Pancreas (tissue), 10 donors: ENCODE results near the gene DRAM1. TPM values are rescaled to one million over a fixed set of nuclear protein-coding genes. Genes with fewer than 3 reads are reported as not detected.

Experiments used
- ATAC-seq, 4 donors: fragments of 200-7000 bp; cut with Tn5 transposase; one replicate each; pipeline versions ENCODE4 v1.8.0 to v1.9.1; 2020; ENCODE audit warnings: mild to moderate bottlenecking in 4 of 4, moderate library complexity in 4 of 4
- DNase-seq, 6 donors: peaks; one replicate each; pipeline ENCODE4 v3.0.0-alpha.2; 2020
- FAIRE-seq: peaks from 2 replicates; lab custom pipeline; 2012; peaks lifted over from hg19 to GRCh38; lab: Jason Lieb, UNC
- H3K27ac ChIP-seq, 4 donors: fragments of 200-600 bp; sonication (generic); 1 replicate in 3 of 4; 2 replicates in 1 of 4; pipeline versions ENCODE4 v1.5.0 to v1.8.0; 2020
- H3K27me3 ChIP-seq, 4 donors: fragments of 200-600 bp; one replicate each; pipeline ENCODE4 v1.8.0; 2021
- H3K36me3 ChIP-seq, 3 donors: fragments of 200-600 bp; sonication (generic) in 1 of 3; one replicate each; pipeline versions ENCODE4 v1.5.0 to v1.8.0; 2020 to 2021
- H3K4me1 ChIP-seq, 3 donors: fragments of 200-600 bp; one replicate each; pipeline ENCODE4 v1.8.0; 2021
- H3K4me3 ChIP-seq, 4 donors: fragments of 200-600 bp; sonication (generic) in 2 of 4; one replicate each; pipeline versions ENCODE4 v1.5.0 to v1.8.0; 2020 to 2021
- H3K9me3 ChIP-seq, 4 donors: fragments of 200-600 bp; one replicate each; pipeline ENCODE4 v1.8.0; 2021
- WGBS, 2 donors: extraction: QIAGEN DNeasy Blood & Tissue Kit; methylation state at CpG; one replicate each; pipeline ENCODE4 v1.1.7; 2013; 5-methylcytosine and 5-hydroxymethylcytosine counted together
- intact Hi-C, 3 donors: fragments of 100-400 bp; cut with DNase I; formaldehyde crosslinking; loops; one replicate each; pipeline versions ENCODE4 v1.11.1 to v1.14.2; 2022
- polyA plus RNA-seq, 2 donors: library from polyadenylated mRNA; stranded (reverse); fragments of 200-250 nt; gene quantifications; one replicate each; pipeline ENCODE4 v1.2.3, GENCODE V29; 2013
- total RNA-seq, 6 donors: library from RNA; stranded (reverse); fragmentation: NEBNext Ultra II Directional in 4 of 6; extraction: Animal tissue kit (Norgen Biotek cat#: 25700) in 4 of 6; gene quantifications; one replicate each; pipeline versions ENCODE4 v1.2.1 to v1.2.4, GENCODE V29; 2021 to 2023
- TF ChIP-seq, protein P1 (sequence below), 4 donors: fragments of 200-600 bp; sonication (generic) in 3 of 4; IDR thresholded peaks; one replicate each; pipeline versions ENCODE4 v1.5.0 to v1.8.0; 2021; ENCODE audit warnings: antibody characterized with exemption in 4 of 4
- donor health status: healthy with polysubstance abuse.
- donor health status: DM: no; HTN: no; CAD: no; lungs with moderate emphysema.
- donor health status: DM: no; HTN: no; CAD: no.
- donor health status: control.
- donor health status: control.
- donor health status: Bipolar disorder and iron deficiency.
- donor health status: DM: yes; HTN: yes; CAD: no.
- donor health status: DM: no; HTN: no; CAD: no.
- donor health status: DM: no; HTN: no; CAD: no.
- donor health status: DM: yes; HTN: yes; CAD: no.

DRAM1 gene
- total and polyA plus RNA-seq, 8 donors = 3.1 to 15.0 (median 5.6) TPM

DNA sequence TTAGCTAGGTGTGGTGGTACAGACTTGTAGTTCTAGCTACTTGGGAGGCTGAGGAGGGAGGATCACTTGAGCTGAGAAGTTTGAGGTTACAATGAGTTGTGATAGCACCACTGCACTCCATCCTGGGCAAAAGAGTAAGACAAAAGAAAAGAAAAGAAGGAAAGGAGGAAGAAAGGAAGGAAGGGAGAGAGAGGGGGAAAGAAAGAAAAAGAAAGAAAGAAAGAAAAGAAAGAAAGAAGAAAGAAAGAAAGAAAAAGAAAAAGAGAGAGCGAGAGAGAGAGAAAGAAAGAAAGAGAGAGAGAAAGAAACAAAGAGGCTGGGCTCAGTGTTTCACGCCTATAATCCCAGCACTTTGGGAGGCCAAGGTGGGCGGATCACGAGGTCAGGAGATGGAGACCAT is 36.3 kb upstream of the DRAM1 start:
- 68 to 74% methylated on average over 4 of the region's 4 CpGs for WGBS, 2 donors
- no peak for ATAC-seq
- Histone ChIP-seq H3K4me1 (no peaks in the 10 kb centered on the region), H3K27ac (no peak overlapping the region), H3K9me3 (no peaks in the 10 kb centered on the region), H3K4me3 (no peak overlapping the region), H3K36me3 (no peaks in the 10 kb centered on the region), H3K27me3 (no peaks in the 10 kb centered on the region)
- FAIRE-seq = no peak
- intact Hi-C loops = no loop called here
- DNase-seq = no peak
- TF ChIP-seq, protein P1, sequence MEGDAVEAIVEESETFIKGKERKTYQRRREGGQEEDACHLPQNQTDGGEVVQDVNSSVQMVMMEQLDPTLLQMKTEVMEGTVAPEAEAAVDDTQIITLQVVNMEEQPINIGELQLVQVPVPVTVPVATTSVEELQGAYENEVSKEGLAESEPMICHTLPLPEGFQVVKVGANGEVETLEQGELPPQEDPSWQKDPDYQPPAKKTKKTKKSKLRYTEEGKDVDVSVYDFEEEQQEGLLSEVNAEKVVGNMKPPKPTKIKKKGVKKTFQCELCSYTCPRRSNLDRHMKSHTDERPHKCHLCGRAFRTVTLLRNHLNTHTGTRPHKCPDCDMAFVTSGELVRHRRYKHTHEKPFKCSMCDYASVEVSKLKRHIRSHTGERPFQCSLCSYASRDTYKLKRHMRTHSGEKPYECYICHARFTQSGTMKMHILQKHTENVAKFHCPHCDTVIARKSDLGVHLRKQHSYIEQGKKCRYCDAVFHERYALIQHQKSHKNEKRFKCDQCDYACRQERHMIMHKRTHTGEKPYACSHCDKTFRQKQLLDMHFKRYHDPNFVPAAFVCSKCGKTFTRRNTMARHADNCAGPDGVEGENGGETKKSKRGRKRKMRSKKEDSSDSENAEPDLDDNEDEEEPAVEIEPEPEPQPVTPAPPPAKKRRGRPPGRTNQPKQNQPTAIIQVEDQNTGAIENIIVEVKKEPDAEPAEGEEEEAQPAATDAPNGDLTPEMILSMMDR (IDR thresholded peaks at IDR 0.05) = no peak

DNA sequence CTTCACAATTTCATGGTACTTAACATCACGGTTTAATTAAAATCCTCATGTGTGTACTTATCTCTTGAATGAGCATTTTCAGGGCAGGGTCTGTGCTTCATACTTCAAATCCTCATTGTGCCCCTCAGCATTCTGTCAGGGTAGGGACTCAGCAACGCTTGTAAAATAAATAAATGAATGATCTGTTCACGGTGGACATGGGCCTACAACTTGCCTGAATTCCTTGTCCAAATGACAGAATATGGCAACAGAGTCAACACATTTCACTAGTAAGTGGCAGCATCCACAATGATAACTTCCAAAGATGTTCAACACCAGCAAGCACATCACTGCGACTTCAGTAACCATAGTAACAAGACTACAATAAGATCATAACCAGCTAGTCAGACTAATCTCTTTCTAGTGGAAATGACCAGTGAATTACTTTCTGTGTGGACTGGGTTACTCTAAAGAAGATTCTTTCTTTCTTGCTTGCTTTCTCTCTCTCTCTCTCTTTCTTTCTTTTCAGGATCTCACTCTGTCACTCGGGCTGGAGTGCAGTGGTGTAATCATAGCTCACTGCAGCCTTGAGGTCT is 32.2 kb upstream of the DRAM1 start:
- TF ChIP-seq, protein P1 (IDR thresholded peaks at IDR 0.05) = no peak
- H3K4me1 ChIP-seq = no peaks in the 10 kb centered on the region
- H3K36me3 ChIP-seq = no peaks in the 10 kb centered on the region
- no peak overlapping the region for H3K4me3 ChIP-seq
- FAIRE-seq (no peak), ATAC-seq (no peak), DNase-seq (no peak)
- H3K9me3 ChIP-seq = no peaks in the 10 kb centered on the region
- H3K27me3 ChIP-seq = no peaks in the 10 kb centered on the region
- intact Hi-C loops = no loop called here
- WGBS, 2 donors = 70 to 71% methylated on average over 5 of the region's 5 CpGs
- no peak overlapping the region for H3K27ac ChIP-seq

DNA sequence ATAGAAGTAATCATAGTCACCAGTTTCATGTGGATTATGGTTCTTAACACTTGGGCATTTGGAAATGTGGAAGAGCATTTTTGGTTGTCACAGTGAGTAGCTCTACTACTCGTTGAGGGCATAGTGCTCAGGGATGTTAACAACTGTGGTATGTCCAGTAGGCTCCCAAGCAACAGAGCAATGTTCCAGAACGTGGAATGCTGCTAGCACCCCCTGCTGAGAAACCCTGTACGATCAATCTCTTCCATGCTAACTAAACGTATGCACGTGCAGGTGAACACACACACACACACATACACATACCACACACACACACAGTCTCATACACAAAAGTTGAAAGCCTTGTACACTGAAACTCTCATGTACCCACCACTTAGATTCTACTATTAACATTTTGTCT is 30.1 kb upstream of the DRAM1 start:
- WGBS, 2 donors = 46 to 49% methylated on average over 5 of the region's 5 CpGs
- Histone ChIP-seq H3K9me3 (no peaks in the 10 kb centered on the region), H3K27ac (no peak overlapping the region), H3K4me1 (no peaks in the 10 kb centered on the region), H3K4me3 (no peak overlapping the region), H3K36me3 (no peaks in the 10 kb centered on the region), H3K27me3 (no peaks in the 10 kb centered on the region)
- no peak for ATAC-seq
- intact Hi-C loops = no loop called here
- TF ChIP-seq, protein P1 (IDR thresholded peaks at IDR 0.05) = no peak
- DNase-seq = no peak
- FAIRE-seq = no peak

DNA sequence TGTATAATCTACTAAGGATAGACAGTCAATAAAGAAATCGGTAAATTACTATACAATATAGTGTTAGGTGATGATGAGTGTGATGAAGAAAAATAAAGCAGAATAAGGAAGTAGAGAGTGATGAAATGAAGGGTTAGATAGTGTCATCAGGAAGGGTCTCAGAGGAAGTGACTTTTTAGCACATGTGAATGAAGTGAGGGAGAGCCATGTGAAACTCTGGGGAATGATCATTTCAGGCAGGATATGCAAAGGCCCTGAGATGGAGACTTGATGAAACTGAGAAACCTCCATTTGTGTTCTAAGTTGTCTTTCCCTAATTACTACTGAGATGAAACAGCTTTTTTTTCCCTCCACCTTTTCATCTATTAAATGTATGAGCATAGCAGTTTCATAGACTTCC is 27.2 kb upstream of the DRAM1 start:
- H3K4me3 ChIP-seq = no peak overlapping the region
- no peaks in the 10 kb centered on the region for H3K27me3 ChIP-seq
- intact Hi-C loops = no loop called here
- FAIRE-seq (no peak), DNase-seq (no peak), ATAC-seq (no peak)
- H3K9me3 ChIP-seq = no peaks in the 10 kb centered on the region
- no peaks in the 10 kb centered on the region for H3K36me3 ChIP-seq
- WGBS, 2 donors = 87 to 90% methylated on average over 1 of the region's 1 CpG
- TF ChIP-seq, protein P1 (IDR thresholded peaks at IDR 0.05) = no peak
- no peak overlapping the region for H3K27ac ChIP-seq
- no peaks in the 10 kb centered on the region for H3K4me1 ChIP-seq

DNA sequence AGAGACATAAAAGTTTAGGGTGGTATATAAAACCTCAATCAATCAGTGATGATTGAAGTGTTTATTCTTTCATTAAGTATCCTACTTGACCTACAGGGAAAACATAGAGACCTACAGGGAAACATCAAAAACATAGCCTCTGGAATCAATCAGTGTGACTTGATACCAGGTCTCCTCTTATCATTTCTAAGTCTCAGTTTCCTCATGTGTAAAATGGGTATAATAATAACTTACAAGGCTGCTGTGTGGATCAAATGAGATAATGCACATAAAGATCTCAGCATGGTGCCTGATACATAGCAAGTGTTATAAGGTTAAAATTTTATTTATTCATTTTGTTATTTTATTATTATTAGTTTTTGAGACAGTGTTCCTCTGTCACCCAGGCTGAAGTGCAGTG is 24.4 kb upstream of the DRAM1 start:
- intact Hi-C loops = no loop called here
- Histone ChIP-seq H3K27ac (no peak overlapping the region), H3K9me3 (no peaks in the 10 kb centered on the region), H3K36me3 (no peaks in the 10 kb centered on the region), H3K4me3 (no peak overlapping the region), H3K27me3 (no peaks in the 10 kb centered on the region), H3K4me1 (no peaks in the 10 kb centered on the region)
- TF ChIP-seq, protein P1 (IDR thresholded peaks at IDR 0.05) = no peak
- no peak for ATAC-seq
- FAIRE-seq = no peak
- no peak for DNase-seq
